ENCODE results near the gene GADL1.

The GADL1 gene

GRCh38 chr3:30804984-30805383 is 89.5 kb downstream of the GADL1 start:
- no peak for DNase-seq

GRCh38 chr3:30795176-30795575 is 99.3 kb downstream of the GADL1 start:
- no peak for DNase-seq

GRCh38 chr3:30793740-30794139 is 100.7 kb downstream of the GADL1 start:
- DNase-seq: no peak

DNA sequence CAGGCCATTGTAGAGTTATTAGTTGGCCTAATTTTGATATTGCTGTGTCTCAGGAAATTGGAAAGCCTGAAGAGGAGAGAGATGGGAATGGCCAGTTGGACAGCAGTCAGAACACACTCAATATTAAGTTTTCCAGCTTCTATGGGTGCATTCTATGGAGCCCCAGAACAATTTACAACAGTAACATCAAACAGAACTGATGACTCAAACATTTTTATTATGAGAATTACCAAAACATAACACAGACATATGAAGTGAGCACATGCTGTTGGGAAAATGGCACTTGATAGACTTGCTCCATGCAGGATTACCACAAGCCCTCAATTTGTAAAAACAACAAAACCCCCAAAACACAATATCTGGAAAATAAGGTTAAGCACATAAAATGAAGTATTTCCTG is 104.3 kb downstream of the GADL1 start:
- no peak for DNase-seq

DNA sequence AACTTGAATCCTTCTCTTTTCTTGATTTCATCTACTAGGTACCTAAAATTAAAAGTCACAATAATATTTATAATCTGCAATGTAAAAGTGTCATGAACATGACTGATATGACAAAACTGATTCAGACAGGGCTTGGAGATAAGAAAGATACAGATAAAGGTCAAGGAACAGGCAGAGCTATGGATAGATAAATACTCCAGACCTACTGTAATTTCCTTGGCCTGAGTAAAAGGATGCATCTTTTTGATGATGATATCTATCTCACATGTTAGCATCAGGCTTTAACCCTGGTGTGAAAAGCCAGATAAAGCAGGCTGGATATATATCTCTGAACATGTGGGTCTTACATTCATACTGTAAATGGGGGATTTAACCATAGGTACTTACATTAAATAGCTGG is 108.1 kb downstream of the GADL1 start:
- DNase-seq: no peak

DNA sequence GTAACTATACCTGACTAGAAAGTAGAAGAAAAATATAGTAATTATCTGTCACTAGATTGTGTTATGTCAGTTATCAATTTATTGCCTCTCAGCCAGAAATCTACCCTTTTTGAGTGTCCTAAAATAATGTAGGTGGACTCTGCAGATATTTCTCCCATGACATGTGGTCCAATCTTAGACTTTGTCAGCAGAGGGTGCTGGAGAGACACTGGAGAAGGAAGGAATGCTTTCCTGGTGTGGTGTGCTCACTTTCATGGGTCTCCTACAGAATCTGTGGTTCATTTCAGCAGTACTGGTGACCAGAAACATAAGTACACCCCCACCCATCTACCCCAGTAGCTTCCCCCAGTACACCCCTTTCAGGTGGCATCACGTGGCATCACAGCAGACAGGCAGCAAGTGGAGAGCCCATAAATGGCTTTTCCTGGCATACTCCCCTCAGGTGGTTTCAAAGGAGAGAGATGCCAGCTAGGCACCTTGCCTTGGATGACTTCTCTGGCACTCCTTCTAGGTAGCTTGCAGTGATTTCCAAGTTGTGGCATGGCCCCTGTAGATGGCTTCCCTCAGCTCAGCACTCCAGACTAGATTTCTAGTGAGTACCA is 114.7 kb downstream of the GADL1 start:
- no peak for DNase-seq

GRCh38 chr3:30778933-30779332 is 115.5 kb downstream of the GADL1 start:
- DNase-seq: no peak

DNA sequence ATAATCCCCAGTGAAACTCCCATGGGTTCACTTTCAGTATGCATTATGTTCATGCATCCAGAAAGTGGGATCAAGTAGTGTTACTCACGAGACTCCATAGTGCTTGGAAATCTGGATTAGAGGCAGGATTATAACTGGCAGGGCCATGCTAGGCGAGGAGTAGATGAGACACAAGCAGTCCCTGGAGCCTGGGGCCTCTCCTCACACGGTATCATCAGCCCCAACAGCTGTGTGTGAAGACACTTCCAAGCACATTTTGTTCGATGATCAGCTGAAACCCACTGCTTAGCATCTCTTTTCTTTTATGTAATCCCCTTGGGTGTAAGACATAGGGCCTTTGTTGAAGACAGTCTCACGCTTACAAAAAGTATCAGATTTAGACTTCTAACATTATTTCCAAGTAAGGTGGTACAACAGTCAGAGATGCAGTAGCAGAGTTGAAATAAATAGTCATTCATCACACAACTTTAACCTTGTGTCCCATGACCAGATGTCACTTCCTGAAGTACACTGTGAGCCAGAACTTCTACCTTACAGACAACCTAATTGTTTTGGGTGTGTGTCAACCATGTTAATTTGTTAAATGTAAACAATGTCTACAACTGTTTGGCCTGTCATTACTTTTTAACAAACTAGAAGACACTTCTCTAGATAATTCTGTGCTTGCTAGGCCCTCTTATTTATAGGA is 116.9 kb downstream of the GADL1 start:
- no peak for DNase-seq

DNA sequence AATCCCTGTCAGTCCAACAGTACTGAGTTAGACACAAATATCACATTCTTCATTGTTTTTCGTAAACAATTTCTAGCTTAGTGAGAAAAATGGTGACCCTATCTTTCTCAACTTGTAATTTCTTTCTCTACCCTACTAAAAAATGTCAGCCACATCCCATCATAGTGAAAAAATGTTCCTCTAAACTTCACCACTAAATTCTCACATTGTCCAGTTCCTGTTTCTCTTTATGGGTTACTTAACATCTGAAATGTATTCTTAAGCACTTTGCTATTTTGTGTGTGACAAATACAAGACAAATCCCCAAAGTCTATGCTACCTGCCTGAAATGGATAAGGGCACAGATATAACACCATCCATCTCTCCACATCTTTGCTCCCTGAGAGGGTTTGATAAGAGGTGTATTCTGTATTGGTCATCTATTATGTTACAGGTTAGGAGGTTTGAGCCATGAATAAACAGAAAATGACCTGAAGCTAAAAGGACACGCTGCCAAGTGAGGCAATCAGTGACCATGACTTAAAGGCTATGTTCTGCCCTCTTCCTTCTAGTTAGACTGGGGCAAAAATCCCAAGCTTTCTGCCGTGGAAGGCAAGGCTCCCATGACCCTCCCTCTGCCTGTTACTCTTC is 118.2 kb downstream of the GADL1 start:
- DNase-seq: no peak

DNA sequence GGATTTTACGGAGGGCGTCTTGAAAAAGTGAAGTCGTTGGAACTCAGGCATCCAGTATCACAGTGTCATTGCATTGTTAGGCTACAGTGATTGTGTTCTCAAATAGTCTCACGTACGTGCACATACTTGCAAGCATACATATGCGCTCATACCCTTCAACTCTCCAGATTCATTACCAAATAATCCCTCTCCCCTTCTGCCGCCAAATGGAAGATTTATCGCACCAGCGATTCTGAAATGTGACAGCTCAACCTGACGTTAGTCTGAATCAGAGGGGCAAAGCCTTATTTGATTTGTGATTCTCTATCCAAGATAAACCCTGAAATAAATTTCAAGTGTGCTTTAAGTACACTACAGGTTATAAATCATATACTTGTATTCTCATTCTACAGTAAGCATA is 119.4 kb downstream of the GADL1 start:
- no peak for DNase-seq

DNA sequence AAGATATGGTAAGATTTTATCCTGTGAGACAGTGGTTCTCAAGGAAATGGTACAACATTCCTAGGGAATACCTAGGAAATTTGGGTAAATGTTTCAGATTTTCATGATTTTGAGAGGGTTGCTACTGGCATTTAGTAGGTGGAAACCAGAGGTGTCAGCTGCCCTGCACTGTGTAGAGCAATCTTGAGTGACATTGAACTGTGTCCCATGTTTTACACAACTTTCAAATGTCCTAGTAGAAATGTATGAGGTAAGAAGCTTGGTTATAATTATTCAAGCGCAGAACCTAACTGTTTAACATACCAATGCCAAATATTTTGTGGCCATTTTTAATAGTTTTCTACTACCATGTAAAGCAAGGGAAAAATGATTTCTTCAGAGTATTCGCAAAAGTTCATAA is 120.4 kb downstream of the GADL1 start:
- DNase-seq: no peak

DNA sequence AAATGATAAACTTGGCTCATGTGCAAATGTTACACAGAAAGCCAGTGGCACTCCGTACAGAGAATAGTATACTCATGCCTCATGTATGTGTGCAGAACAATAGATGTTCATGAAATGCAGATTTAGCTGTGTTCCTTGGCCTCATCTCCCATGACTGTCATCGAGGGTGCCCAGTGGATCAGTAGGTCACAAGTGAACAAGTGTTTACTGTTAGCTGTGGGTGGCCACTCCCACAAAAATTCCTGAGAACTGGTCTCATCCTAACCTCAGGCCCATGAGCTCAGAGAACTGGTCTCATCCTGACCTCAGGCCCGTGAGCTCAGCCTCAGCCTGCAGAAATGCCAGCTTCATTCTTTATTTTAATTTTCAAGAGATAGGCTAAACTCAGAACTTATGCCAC is 124.1 kb downstream of the GADL1 start:
- DNase-seq: peak; percentile 84

DNA sequence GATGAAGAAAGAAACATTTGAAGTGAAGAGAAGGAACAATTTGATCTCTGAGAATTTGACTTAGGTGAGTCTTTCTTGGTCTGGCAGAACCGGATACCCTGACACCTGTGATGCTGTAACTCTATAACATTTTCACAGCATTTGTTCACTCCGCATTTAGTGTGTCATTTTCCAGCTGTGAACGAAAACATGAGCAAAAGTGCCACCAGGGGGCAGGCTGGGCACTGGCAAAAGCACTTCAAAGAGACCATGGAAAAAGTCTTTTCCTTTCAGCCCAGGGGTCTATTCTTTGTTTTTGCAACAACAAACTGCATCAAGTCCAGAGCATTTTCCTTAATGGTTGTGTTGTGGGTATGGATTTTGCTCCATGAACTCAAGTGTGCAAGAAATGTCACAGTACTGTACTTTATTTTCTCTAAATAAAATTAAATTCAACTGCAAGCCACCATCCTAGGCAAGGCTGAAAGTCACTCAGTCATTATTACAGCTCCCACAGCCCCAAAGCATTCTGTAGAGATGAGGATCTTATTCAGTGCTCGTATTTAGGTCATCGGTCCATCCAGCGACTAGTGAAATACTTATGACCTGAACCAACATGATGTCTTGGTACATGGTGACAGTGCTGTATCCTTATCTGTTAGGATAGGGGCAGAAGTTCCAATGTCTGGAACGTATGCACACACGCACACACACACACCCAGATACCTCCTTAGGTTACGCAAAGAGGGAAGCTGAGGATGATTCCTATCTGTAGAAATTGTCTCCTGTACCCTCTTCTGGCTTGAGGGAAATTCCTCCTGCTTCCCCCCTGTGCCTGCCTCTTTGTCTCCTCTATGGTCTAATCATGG is 125.5 kb downstream of the GADL1 start:
- DNase-seq: peak; percentile 57

- no peak for DNase-seq
These were observed 126.4 kb downstream of the GADL1 start for GRCh38 chr3:30768046-30768445.

GRCh38 chr3:30766522-30766921 is 127.9 kb downstream of the GADL1 start:
- no peak for DNase-seq

DNA sequence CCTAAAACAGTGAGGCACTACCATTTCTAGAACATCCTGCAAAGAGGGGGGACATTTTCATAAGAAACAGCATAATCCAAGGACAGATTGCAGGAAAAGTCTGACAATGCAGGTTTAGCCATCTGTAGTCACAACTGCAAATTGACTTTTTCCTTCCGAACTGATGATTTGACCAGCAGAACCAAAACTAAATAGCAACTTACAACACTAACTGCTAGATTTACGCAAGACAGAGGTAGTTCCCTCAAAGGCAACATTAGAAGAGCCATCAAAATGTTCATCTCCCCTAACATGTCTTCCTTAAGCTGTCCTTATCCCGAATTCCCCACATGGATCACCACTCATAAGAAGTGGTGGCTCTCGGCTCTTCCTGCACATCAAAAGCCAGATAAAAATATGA is 129.6 kb downstream of the GADL1 start:
- no peak for DNase-seq

DNA sequence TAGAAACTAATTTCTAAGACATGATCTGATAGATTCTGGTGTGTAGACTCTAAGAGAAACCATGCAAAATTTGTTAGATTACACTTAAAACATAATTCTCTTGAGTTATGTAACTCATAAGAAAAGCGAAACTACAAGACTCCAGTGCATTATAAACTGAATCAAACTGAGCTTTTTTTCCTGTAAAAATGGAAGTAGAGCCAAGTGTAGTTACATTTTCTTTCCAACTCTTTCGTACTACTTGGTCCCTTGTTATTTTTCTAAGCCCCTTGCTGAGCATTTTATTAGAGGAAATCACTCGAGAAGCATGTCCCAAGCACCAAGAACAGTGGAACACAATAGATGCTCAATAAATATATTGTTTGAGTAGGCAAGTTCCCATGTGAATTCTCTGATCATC is 130.2 kb downstream of the GADL1 start:
- no peak for DNase-seq

- no peak for DNase-seq
These were observed 133.1 kb downstream of the GADL1 start for GRCh38 chr3:30761374-30761773.

DNA sequence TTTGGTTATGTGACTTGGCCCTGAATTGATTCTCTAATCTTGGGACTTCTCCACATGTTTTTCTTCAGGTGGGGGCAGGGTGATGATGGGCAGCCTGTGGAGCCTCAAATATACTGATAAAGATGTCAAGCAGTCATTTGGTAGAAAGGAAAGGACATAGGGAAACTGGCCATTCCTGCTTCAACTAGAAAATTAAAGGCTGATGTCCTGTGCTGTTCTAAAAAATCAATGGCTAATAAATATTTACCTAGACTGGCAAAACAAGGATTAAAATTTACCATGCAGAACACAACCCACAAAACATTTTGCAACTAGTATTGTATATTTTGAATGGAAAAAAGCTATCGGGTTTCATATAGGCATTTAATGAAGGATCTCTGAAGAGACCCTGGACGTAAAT is 133.7 kb downstream of the GADL1 start:
- DNase-seq: no peak

GRCh38 chr3:30760040-30760695 is 134.3 kb downstream of the GADL1 start:
- no peak for DNase-seq

- no peak for DNase-seq
These were observed 138.2 kb downstream of the GADL1 start for GRCh38 chr3:30756218-30756617.

GRCh38 chr3:30754426-30754825 is 140.0 kb downstream of the GADL1 start:
- DNase-seq: no peak

GRCh38 chr3:30753766-30754165 is 140.7 kb downstream of the GADL1 start:
- no peak for DNase-seq
